GM04504 (cell line): ENCODE data around the gene KCND2.
"Not testable (repeated sequence)": the region's sequence is repeated elsewhere in the genome, so short reads cannot be mapped to it uniquely, and the experiment has no call there.

Source experiments
- DNase-seq: peaks from one replicate; pipeline ENCODE4 v3.0.0-alpha.2; 2012; ENCODE audit warnings: low read depth

The KCND2 gene

DNA sequence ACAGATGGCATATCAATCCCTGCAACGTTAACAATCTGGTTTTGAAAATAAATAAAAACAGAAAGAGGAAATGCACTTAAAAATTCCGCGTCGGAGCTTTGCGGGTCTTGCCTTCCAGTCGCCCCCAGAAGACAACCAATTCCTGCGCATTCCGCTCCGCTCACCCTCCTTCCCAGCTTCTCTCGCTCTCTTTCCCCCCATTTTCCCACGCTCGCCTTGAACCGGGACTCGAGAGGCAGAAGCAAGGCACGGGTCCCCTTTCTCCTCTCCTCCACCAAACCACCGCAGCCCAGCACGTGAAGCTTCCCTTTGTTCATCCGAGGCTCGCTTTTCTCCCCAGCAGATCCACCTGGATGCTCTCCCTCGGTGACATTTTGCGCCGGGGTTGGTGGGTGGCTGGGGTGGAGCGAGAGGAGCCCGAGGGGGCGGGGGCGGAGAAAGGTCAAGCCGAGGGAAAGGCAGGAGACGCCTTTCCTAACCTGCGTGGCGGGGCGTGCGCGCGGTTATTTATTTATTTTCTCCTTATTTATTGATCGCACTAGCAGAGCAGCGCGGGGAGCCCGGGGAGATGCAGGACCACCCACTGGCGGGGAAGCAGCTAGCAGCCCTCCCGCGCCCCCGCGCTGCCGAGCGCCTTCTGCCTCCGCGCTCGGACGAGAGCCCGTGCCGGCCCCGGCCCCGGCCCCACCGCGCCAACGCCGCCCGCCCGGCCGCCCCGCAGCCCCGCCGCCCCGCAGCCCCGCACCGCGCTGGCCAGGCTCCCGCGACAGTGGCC, at the start of gene KCND2:
Gene KCND2 (plus strand): TSS at position 475 of the 775 bp plus-strand sequence.
- no peak for DNase-seq

DNA sequence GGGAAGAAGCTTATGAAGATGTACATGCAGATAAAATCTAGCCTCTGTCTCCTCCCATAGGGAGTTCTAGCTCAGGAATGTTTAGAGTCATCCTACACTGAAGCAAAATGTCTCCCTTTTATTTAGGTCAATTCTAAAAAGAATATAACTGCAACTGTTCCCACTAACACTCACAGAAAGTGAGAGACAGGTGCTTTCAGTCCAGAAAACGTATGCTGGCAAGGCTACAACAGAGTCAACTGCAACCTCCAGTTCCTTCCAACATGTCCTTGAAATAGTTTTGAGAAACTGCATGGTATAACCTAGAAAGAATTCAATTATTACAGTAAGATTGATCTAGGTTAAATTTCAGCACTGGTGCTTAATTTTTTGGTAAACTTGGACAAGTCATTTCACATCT, 46.8 kb upstream of the KCND2 start:
- DNase-seq = no peak

DNA sequence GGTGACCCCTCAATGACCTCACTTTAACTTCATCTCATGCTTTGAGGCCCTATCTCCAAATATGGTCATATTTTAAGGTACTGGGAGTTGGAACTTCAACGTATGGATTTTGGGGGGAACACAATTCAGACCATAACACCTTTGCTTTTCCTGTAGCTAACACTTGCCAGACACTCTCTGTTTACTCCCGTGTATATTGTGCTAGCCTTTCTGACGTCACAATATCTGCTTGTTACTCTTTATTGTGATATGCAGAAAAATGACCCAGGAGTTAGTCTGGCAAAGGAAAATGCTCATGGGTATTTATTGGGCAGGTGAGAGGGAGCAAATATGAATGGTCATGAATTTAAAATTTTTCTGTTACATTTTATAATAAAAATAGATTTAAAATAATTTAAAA, 45.7 kb upstream of the KCND2 start:
- DNase-seq = no peak

DNA sequence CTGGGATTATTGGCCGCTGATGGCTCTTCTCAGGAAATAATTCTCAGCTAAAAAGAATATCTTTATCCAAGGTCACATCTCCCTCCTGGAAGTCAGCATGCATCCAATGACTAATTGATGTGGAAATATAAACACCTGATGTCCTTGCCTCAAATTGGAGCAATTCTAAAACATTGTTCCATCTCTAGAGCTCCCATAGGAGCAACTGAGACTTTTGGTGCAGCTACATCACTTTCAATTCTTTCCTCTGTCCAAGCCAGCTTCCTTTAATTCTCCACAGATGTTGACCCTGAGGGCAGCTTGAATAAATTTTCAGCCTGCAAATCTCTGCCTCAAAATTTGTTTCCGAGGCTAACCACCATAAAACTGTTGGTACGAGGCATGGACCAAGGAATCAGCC, 43.9 kb upstream of the KCND2 start:
- no peak for DNase-seq

DNA sequence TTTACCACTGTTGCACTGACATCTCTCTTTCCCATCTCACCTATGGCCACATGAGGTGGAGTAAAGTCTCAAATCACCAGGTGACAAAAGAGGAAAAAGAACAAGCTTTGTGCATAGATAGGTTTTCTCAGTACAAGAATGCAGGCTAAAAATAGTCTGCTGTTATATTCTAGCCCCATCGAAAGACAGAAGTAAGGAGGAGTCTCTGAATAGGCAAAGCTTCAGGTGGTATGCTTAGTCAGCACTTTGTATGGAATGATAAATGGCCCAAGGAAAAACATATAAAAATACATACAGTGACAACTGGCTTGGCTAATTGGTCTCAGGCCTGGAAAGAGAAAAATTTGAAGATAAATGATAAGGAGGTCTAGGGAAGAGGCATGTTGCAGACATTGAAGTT, 39.6 kb upstream of the KCND2 start:
- no peak for DNase-seq

DNA sequence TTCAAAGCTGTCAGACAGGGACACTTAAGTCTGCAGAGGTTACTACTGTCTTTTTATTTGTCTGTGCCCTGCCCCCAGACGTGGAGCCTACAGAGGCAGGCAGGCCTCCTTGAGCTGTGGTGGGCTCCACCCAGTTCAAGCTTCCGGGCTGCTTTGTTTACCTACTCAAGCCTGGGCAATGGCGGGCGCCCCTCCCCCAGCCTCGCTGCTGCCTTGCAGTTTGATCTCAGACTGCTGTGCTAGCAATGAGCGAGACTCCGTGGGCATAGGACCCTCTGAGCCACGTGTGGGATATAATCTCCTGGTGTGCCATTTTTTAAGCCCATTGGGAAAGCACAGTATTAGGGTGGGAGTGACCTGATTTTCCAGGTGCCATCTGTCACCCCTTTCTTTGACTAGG, 32.6 kb upstream of the KCND2 start:
- DNase-seq = not testable (repeated sequence)

DNA sequence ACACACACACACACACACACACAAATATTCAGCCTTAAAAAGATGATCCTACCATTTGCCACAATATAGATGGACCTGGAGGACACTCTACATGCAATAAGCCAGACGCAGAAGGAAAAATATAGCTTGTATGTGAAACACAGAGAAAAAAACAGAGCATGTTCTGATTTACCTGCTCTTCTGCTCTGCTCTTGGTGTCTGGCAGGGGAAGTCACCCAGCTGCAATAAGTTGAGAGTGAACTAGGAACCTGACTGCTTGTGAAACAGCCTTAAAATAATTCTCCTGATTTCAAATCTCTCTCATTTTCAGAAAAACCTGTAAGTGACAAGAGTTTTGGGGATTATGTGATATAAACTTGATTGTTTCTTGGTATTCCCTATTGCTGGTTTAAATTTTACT, 31.0 kb upstream of the KCND2 start:
- DNase-seq = no peak

DNA sequence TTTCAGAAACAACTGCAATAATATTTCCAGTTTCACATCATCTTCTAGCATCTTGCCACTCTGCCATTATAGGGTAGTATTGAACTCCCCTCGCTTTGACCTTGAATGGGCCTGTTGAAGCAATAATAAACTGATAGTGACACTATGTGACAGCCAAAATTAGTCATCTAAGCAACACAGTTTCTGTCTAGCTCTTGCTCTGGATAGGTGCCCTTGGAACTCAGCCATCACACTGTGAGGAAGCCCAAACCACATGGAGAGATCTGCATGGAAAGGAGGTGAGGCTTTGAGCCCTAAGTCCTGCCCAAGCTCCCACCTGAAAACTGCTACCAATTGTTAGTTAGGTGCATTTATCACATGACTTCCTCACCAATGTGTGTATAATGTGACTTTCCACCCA, 18.1 kb upstream of the KCND2 start:
- no peak for DNase-seq

DNA sequence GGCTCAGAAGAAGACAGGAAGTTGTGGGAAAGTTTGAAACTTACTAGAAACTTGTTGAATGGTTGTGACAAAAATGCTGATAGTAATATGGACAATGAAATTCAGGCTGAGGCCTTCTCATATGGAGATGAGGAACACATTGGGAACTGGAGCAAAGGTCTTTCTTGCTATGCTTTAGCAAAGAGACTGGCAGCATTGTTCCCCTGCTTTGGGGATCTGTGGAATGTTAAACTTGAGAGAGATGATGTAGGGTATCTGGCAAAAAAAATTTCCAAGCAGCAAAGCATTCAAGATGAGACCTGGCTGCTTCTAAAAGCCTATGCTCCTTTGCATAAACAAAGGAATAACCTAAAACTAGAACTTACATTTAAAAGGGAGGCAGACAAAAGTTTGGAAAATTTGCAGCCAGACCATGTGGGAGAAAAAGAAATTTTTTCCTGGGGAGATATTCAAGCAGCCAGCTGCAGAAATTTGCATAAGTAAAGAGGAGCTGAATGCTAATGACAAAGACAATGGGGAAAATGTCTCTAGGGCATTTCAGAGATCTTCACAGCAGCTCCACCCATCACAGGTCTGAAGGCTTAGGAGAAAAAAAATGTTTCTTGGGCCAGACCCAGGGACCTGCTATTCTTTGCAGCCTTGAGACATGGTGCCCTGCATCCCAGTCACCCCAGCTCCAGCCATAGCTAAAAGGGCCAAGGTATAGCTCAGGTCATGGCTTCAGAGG, 16.5 kb upstream of the KCND2 start:
- DNase-seq = no peak

DNA sequence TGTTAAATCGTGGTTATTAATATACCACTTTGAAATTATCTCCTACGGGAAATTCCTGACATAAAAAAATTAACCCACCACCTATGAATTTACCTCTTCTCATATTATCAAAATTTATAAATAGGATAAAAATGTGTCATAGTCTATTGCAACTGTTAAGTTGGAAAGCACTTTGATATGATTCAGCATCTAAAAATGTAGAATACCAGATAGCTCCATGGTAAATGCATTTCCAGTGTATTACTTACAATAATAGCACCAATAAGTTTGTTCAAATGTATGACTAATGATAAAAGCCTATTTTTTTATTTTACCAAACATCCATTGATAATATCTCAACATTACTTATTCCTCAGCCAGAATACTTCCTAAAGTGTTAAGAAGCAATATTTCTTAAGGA, 13.6 kb upstream of the KCND2 start:
- no peak for DNase-seq

DNA sequence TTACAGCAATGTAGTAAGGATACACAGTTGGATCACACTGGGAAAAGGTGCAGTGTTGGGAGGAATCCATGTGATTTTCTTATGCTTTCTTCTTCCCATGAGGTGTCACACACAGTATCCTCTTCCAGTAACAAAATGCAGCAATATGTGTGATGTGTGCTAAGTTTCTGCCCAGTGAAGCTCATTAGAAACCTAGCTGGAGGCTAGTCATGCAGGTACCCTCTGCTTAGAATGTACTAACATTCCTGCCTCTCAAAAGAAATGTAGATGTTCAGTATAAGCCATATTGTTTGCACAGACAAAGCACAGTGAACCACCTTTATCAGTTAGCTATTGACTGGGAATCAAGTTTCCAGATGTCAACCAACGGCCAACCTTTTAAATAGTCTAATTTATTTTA, 12.9 kb upstream of the KCND2 start:
- DNase-seq = no peak

DNA sequence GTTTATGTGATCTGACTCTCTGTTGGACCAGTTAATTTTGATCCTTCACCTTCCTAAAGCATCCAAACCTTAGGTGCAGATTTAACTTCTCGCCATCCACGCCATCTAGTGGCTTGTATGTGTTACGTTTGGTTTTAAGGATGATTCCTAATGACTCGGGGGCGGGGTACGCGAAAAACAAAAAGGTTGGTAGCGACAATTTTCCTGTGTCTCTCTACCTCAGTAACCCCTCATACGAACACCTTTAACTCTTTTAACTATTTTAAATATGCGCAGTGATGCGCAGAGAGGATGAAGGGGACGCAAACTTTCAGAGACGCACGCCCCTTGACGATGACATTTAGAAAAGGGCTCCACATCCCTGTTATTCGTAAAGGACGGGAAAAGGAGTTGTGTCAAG, 714 bp upstream of the KCND2 start:
- DNase-seq = peak; percentile 4

DNA sequence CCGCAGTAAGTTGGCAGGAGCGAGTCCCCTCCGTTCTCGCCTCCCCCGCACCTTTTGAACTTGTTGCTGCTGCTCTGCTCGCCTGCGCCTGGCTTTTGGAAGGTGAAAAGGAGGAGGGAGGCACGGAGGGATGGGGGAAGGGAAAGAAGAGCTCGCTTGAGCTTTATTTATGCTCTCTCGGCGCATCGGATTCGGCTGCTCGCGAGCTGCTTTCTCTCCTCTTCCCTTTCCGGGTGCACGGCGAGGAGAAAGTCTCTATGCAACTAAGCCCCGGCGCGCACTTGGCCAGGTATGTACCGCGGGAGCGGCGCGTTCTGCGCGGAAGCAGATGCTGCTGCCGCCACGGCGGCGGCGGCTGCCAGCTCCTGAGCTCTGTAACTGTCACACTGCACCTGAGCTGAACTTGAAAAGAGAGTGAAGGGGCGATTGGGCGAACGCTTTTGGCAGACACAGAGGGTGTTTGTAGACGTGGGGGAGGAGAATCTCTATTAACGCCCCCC, 551 bp downstream of the KCND2 start:
- DNase-seq = no peak

DNA sequence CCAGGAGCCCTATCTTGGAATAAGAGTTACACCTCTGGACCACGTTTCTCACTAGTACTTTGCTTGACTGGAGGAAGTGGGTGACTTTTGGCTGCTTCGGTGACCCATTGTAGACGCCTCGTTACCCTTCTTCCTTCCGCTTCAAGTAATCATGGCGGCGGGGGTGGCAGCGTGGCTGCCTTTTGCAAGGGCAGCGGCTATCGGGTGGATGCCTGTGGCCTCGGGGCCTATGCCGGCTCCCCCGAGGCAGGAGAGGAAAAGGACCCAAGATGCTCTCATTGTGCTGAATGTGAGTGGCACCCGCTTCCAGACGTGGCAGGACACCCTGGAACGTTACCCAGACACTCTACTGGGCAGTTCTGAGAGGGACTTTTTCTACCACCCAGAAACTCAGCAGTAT, 1.5 kb downstream of the KCND2 start:
- no peak for DNase-seq

DNA sequence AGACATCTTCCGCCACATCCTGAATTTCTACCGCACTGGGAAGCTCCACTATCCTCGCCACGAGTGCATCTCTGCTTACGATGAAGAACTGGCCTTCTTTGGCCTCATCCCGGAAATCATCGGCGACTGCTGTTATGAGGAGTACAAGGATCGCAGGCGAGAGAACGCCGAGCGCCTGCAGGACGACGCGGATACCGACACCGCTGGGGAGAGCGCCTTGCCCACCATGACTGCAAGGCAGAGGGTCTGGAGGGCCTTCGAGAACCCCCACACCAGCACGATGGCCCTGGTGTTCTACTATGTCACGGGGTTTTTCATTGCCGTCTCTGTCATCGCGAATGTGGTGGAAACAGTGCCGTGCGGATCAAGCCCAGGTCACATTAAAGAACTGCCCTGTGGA, 1.9 kb downstream of the KCND2 start:
- DNase-seq = no peak

DNA sequence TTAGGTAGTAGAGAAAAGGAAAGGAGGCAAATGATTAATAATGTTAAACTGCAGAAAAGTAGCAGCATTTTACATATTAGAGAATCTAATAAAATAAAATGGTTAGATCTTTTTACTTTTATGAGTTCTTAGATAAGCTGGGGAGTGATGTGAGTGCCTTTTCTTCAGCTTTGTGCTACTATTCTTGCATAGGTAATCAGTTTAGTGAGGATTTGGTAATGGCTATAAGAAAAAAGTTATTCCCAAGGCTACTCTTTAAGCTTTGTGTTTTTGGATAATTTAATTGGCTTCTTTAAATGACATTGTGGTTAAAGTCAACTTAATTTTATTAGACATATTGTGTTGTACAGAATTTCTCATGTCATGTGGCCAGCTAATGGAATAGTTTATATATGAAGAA, 3.7 kb downstream of the KCND2 start:
- DNase-seq = no peak

DNA sequence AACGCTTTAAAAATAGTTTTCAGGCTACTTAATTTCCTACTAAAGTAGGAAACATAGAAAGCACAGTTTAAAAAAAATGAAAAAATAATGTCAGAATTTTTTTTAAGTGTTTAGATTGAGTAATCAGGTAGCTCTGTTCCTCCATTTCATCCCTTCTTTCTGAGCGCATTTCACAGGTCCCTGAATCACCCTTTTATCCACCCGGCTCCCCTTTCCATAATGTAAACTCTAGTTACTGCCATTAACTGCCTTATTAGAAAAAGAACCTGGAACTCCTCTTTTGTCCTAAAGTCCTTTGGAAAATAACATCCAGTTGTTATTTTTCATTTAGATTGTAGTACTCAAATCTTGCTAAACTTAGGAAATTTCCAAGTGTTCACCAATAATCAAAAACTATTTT, 5.8 kb downstream of the KCND2 start:
- no peak for DNase-seq

DNA sequence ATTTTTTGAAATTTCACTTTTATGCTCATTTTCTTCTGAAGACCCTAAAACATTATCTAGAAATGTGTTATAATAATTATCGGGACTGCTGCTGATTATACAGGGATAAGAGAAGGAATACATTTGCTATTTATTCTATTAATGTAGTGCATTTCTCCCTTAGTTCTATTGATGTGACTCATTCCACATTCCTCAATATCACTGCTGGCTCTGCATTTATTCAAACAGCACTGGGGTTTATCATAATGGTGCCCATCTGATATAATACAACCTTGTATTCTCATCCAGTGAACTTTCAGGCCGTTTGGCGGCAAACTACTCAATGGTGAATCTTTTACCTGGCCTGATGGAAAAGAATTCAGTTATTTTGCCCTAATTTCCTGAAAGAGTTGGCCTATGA, 7.8 kb downstream of the KCND2 start:
- no peak for DNase-seq

DNA sequence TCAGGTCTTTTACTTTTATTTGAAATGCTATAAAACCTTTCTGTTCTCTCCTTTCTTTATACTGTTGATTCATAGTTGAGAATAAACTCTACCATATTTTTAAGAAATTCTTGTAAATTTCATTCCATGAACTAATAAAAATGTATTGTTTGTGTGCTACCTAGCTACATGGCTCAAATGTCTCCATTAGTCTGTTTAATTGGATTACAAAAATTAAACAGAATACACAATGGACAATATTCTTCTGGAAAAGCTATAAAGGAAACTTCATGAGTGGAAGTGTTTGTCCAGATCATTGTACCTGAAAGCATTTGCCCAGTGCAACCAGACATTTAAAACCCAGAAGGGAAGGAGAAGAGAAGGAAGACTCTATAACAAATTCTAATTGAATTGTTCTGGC, 20.1 kb downstream of the KCND2 start:
- DNase-seq = no peak

DNA sequence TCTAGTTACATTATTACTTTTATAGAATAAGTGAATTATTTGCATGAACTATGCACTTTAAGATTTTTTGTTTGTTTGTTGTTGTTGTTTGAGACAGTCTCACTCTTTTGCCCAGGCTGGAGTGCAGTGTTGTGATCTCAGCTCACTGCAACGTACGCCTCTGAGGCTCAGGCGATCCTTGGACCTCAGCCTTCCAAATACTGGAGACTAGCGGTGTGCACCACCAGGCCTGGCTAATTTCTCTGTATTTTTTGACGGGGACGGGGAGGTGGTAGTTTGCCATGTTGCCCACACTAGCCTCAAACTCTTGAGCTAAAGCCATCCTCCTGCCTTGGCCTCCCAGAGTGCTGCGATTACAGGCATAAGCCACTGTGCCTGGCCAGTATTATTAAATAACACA, 29.2 kb downstream of the KCND2 start:
- no peak for DNase-seq

DNA sequence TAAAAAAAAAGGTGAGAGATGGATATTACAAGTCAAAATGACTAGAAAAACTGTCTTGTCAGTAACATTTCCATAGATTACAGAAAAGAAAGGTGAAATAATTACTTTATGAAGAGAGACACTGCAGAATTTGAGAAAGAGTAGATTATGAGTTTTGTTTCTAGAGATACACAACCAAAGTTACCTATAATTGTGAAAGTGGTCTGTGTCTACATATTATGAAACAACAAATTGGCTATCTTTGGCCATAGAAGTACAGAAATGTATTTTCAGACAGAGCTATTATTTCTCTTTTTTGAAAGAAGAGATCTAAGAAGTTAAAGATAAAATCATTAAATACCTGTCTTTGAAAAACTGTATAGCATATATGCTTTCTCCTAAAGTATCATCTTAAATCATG, 30.1 kb downstream of the KCND2 start:
- no peak for DNase-seq

DNA sequence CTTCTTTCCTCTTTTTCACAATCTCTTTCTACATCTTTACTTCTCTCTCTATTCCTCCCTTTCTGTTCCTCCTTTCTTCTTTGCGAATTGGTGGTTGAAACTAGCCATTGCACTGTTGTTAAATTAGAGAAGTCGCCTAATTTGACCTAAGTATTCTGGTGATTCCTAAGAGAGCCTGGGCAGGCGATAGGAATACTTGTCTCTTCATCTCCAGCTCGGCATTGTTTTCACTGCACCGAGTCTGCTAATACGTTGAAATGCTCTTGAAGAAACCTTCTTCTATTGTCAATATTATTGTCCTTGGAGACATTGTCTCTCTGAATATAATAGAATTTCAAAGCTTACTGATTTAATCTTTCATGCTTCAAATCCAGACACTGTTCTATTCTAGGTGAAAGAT, 31.7 kb downstream of the KCND2 start:
- no peak for DNase-seq

DNA sequence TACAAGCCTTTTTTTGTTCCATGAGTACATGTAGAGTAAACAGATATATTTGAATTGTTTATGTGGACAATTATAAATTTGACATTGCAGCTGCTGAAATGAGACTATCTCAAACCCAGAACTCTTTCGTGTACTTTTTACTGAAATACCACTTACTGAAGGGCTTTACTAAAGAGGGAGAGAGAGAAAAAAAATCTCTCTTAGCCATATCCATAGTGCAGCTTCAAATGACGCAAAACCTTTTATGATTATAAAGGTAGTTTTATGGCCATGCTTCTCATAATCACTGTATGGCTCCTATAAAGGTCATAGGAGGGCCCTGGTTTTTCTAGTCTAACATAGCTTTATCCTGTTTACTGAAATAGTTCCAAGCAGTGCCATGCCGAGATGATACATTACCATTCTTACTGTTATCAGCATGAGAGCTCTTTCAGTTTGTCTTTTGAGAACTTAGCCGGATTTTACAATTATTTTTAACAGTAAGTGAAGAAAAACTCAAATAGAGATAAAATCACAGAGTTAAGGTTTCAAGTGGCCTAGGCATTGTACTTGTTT, 35.1 kb downstream of the KCND2 start:
- DNase-seq = no peak
